ENCODE measurements around the gene UBXN7.
"Not testable (repeated sequence)": the region's sequence is repeated elsewhere in the genome, so short reads cannot be mapped to it uniquely, and the experiment has no call there.

The UBXN7 gene

GRCh38 chr3:196414469-196414868 lies 17.8 kb downstream of the UBXN7 start:
- DNase-seq, result no peak

- DNase-seq, result no peak
Measured at GRCh38 chr3:196412704-196413103, 19.5 kb downstream of the UBXN7 start.

GRCh38 chr3:196409409-196409808 lies 22.8 kb downstream of the UBXN7 start:
- DNase-seq, result no peak

- no peak for DNase-seq
Measured at GRCh38 chr3:196408565-196409300, 23.5 kb downstream of the UBXN7 start.

- no peak for DNase-seq
Measured at GRCh38 chr3:196406811-196407470, 25.3 kb downstream of the UBXN7 start.

- DNase-seq, result no peak
Measured at GRCh38 chr3:196400331-196400730, 31.9 kb downstream of the UBXN7 start.

- DNase-seq, result no peak
Measured at GRCh38 chr3:196399485-196399945, 32.7 kb downstream of the UBXN7 start.

- DNase-seq, result no peak
Measured at GRCh38 chr3:196398782-196399181, 33.4 kb downstream of the UBXN7 start.

GRCh38 chr3:196397941-196398340 lies 34.3 kb downstream of the UBXN7 start:
- DNase-seq, result no peak

- DNase-seq, result no peak
Measured at GRCh38 chr3:196390116-196390515, 42.1 kb downstream of the UBXN7 start.

GRCh38 chr3:196388956-196389355 lies 43.3 kb downstream of the UBXN7 start:
- no peak for DNase-seq

GRCh38 chr3:196387941-196388340 lies 44.3 kb downstream of the UBXN7 start:
- not testable (repeated sequence) for DNase-seq

GRCh38 chr3:196386797-196387196 lies 45.4 kb downstream of the UBXN7 start:
- not testable (repeated sequence) for DNase-seq

- not testable (repeated sequence) for DNase-seq
Measured at GRCh38 chr3:196386034-196386433, 46.2 kb downstream of the UBXN7 start.

- not testable (repeated sequence) for DNase-seq
Measured at GRCh38 chr3:196385446-196385845, 46.8 kb downstream of the UBXN7 start.

- DNase-seq, result no peak
Measured at GRCh38 chr3:196378146-196378841, 53.9 kb downstream of the UBXN7 start.

- no peak for DNase-seq
Measured at GRCh38 chr3:196377321-196377720, 54.9 kb downstream of the UBXN7 start.

- DNase-seq, result no peak
Measured at GRCh38 chr3:196365736-196366135, 66.5 kb downstream of the UBXN7 start.

- no peak for DNase-seq
Measured at GRCh38 chr3:196360586-196360985, 71.6 kb downstream of the UBXN7 start.

- DNase-seq, result not testable (repeated sequence)
Measured at GRCh38 chr3:196358540-196358939, 73.7 kb downstream of the UBXN7 start.

GRCh38 chr3:196357905-196358304 lies 74.3 kb downstream of the UBXN7 start:
- DNase-seq, result no peak

- DNase-seq, result no peak
Measured at GRCh38 chr3:196356556-196356955, 75.7 kb downstream of the UBXN7 start.

GRCh38 chr3:196355668-196356067 lies 76.6 kb downstream of the UBXN7 start:
- no peak for DNase-seq

- no peak for DNase-seq
Measured at GRCh38 chr3:196354132-196354531, 78.1 kb downstream of the UBXN7 start.
